GM13977 (cell line): ENCODE measurements around the gene POLR1E.

Source experiments
- DNase-seq: peaks from one replicate; pipeline ENCODE4 v3.0.0; 2012; ENCODE audit warnings: low spot score
- CTCF ChIP-seq: IDR thresholded peaks from 2 replicates; pipeline ENCODE4 v1.5.1; 2012; ENCODE audit warnings: mild to moderate bottlenecking, control low read depth; ENCODE audit not compliant: insufficient read depth; ENCODE audit errors: extremely low read depth, missing control alignments
- in situ Hi-C: fragments of 300-500 bp; cut with MboI; formaldehyde crosslinking; loops from one replicate; pipeline ENCODE4 v1.12.0; 2022; ENCODE audit warnings: low sequenced_read_pairs, low pct_unique_long_range_greater_than_20kb, mixed read lengths, inconsistent platforms; ENCODE audit not compliant: unreplicated experiment

POLR1E gene

DNA sequence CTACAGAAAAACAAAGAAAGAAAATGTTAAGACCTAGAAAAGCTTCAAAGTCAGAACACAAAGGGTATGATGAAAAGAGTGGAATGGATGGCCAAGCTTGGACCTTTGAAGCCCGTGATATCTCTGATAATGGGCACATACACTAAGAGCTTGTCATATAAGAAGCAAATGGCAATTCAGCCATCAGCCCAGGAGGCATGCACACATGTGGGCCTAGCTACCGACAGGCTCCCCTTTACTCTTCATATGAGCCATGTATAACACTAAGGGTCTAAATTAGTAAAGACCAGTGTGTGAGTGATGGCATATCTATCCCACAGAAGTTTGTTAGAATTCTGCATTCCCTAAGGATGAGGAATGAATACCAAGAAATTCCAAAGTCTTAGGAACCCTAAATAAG lies 43.2 kb upstream of the POLR1E start:
- TF ChIP-seq CTCF = no peak
- in situ Hi-C loops = no loop called here
- no peak for DNase-seq

DNA sequence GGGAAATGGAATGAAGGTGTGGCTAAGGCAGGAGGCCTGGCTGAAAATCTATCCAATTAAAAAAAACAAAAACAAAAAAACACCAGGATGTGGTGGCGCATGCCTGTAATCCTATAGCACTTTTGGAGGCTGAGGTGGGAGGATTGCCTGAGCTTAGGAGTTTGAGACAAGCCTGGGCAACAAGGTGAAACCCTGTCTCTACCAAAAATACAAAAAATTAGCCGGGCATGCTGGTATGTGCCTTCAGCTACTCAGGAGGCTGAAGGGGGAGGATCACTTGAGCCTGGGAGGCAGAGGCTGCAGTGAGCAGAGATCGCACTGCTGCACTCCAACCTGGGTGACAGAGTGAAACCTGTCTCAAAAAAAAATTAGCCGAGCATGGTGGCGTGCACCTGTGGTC lies 42.2 kb upstream of the POLR1E start:
- no peak for DNase-seq
- no peak for TF ChIP-seq CTCF
- in situ Hi-C loops = no loop called here

GRCh38 chr9:37444890-37445289 lies 40.9 kb upstream of the POLR1E start:
- no peak for TF ChIP-seq CTCF
- no peak for DNase-seq
- in situ Hi-C loops = no loop called here

DNA sequence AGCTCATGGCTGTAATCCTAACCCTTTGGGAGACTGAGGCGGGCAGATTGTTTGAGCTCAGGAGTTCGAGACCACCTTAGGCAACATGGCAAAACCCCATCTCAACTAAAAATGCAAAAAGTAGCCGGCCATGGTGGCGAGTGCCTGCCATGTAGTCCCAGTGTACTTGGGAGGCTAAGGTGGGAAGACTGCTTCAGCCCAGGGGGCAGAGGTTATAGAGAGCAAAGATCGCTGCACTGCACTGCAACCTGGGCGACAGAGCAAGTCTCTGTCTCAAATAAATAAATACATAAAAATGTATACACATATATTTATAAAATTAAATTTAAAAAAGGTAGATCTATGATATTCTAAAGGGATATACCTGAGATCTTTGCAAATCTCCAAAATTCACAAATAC lies 39.9 kb upstream of the POLR1E start:
- in situ Hi-C loops = no loop called here
- TF ChIP-seq CTCF = no peak
- no peak for DNase-seq

DNA sequence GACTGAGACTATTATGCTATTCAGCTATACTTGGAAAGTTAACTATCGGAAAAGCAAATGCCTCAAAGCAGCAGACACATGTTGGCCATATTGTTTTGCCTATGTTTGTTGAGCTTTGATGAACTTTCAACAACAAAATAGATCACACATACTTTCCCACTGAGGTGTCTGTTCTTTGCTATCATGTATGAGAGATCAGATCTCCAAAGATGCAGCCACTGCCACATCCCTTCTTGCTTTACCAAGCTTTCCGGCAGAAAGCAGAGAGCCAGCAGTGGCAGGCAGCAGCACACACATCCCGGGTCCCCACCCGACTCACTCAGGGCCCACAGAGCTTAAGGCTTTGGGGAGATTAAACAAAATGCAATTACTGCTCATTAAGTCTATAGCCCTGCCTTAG lies 39.3 kb upstream of the POLR1E start:
- no peak for TF ChIP-seq CTCF
- in situ Hi-C loops = no loop called here
- DNase-seq = no peak

DNA sequence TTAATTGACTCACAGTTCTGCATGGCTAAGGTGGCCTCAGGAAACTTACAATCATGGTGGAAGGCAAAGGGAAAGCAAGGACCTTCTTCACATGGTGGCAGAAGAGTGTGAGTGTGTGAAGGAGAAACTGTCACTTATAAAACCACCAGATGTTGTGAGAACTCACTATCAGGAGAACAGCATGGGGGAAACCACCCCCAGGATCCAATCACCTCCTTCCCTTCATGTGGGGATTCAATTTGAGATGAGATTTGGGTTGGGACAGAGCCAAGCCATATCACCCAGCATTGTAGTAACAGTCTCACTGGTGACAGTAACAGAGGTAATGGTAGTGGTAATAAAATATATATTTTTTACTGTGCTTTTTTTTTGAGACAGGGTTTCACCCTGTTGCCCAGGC lies 38.6 kb upstream of the POLR1E start:
- in situ Hi-C loops = no loop called here
- DNase-seq = no peak
- TF ChIP-seq CTCF = no peak
